ENCODE results near the gene TXNDC11. TPM values are rescaled to one million over a fixed set of nuclear protein-coding genes. Genes with fewer than 3 reads are reported as not detected.

TXNDC11 gene
- total RNA-seq, 1 donor from 2014 or later = 19.6 TPM

DNA sequence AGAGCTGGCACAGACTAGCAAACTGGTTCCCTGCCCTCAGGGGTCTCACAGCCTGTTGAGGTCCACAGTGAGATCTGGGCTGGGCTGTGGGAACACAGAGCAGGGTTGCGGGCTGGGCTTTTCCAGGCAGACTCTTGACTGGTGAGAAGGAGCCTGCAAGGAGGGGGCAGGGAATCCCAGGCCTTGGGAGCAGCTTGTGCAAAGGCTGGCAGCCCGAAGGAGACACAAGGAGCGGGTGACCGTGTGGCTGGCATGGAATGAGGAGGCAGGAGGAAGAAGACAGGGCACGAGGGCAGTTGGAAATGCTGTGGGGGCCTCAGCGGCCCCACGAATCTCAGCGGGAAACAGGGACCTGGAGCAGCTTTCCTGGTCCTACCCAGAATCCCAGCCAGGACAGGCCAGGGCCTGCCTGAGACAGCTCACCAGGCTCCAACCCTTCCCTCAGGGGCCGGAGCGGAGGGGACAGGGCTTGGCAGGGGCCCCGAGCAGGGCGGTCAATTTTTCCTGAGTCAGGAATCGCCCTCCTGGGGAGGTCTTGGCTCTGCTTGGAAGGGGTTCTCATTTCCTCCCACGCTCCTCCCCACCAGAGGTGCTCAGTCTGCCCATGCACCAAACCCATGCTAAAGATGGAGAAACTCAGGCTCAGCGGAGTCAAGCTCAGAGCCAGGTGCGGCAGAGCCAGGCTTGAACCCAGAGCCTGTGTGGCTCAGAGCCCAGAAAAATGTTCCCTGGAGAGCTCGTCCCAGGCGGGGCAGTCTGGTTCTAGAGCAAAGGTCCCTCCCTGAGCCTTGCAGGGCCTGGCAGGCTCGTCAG lies 83.6 kb downstream of the TXNDC11 start:
- no peak for DNase-seq (ENCODE audit: low spot score)
- H3K36me3 Mint-ChIP-seq (ENCODE audit: low read depth, unreplicated experiment) = no peaks in the 10 kb centered on the region

DNA sequence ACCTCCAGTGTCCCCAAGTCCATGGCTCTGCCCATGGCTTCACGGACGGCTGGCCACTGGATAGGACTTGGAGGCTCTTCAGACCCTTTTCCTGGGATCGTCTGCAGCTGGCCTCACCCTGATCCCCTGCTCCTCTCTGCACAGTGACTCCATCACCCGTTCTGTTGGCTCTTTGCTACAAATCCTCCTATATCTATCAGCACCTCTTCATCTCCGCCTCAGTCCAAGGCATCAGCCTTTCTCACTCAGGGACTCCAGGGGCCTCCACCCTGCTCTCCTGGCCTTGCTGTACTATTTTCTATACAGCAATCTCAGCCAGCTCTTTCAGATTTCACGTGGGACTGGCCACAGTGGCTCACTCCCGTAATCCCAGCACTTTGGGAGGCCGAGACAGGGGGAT lies 85.1 kb downstream of the TXNDC11 start:
- Mint-ChIP-seq H3K36me3 (ENCODE audit: low read depth, unreplicated experiment) (no peaks in the 10 kb centered on the region), H3K4me3 (ENCODE audit: unreplicated experiment) (no peak overlapping the region), H3K4me1 (ENCODE audit: unreplicated experiment) (peaks cover 13% of the 10 kb centered on the region), H3K27me3 (ENCODE audit: unreplicated experiment) (peaks cover 3% of the 10 kb centered on the region), H3K27ac (ENCODE audit: unreplicated experiment) (no peak overlapping the region), H3K9me3 (ENCODE audit: unreplicated experiment) (no peaks in the 10 kb centered on the region)
- TF ChIP-seq, protein P1, sequence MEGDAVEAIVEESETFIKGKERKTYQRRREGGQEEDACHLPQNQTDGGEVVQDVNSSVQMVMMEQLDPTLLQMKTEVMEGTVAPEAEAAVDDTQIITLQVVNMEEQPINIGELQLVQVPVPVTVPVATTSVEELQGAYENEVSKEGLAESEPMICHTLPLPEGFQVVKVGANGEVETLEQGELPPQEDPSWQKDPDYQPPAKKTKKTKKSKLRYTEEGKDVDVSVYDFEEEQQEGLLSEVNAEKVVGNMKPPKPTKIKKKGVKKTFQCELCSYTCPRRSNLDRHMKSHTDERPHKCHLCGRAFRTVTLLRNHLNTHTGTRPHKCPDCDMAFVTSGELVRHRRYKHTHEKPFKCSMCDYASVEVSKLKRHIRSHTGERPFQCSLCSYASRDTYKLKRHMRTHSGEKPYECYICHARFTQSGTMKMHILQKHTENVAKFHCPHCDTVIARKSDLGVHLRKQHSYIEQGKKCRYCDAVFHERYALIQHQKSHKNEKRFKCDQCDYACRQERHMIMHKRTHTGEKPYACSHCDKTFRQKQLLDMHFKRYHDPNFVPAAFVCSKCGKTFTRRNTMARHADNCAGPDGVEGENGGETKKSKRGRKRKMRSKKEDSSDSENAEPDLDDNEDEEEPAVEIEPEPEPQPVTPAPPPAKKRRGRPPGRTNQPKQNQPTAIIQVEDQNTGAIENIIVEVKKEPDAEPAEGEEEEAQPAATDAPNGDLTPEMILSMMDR (IDR thresholded peaks at IDR 0.05; ENCODE audit: unreplicated experiment) = no peak
- DNase-seq (ENCODE audit: low spot score) = no peak

More for the DNA sequence above, 83.6 kb downstream of the TXNDC11 start:
- peaks cover 16% of the 10 kb centered on the region for H3K4me1 Mint-ChIP-seq (ENCODE audit: unreplicated experiment)
- H3K27me3 Mint-ChIP-seq (ENCODE audit: unreplicated experiment) = peaks cover 3% of the 10 kb centered on the region
- TF ChIP-seq, protein P1 (IDR thresholded peaks at IDR 0.05; ENCODE audit: unreplicated experiment) = no peak
- no peak overlapping the region for H3K4me3 Mint-ChIP-seq (ENCODE audit: unreplicated experiment)
- no peak overlapping the region for H3K27ac Mint-ChIP-seq (ENCODE audit: unreplicated experiment)
- H3K9me3 Mint-ChIP-seq (ENCODE audit: unreplicated experiment) = no peaks in the 10 kb centered on the region

DNA sequence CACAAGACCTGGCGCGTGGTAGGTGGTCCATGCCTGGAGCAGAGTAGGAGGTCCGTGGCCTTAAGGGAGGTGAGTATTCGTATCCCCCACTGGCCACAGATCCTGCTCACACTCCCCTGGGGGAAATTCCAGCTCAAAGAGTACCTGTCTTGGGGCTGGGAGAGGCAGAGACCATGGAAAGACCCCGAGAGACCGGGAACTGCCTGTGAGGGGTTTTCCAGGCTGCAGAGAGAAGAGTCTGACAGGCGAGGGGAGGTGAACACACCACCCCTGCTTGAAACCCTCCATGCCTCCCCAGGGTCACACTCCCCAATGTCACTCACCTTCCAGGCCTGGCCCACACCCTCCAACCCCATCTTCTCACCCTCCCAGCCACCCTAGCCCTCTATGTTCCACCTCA lies 87.0 kb downstream of the TXNDC11 start:
- TF ChIP-seq, protein P1 (IDR thresholded peaks at IDR 0.05; ENCODE audit: unreplicated experiment) = no peak

DNA sequence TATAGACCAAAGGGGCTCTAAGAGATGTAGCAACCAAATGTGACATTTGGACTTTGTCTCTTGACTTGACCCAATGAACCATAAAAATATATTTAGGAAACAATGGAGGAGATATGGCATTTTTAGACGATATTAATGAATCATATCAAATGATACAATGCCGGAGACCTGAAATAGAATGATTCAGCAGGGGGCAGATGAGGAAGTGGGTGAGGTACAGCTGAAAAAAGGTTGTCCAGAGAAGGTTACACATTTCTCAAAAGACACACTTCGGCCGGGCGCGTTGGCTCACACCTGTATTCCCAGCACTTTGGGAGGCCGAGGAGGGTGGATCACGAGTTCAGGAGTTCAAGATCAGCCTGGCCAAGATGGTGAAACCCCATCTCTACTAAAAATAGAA lies 90.9 kb downstream of the TXNDC11 start:
- no peak for DNase-seq (ENCODE audit: low spot score)
- Mint-ChIP-seq H3K36me3 (ENCODE audit: low read depth, unreplicated experiment) (no peaks in the 10 kb centered on the region), H3K9me3 (ENCODE audit: unreplicated experiment) (no peaks in the 10 kb centered on the region), H3K4me3 (ENCODE audit: unreplicated experiment) (no peak overlapping the region), H3K4me1 (ENCODE audit: unreplicated experiment) (no peaks in the 10 kb centered on the region), H3K27me3 (ENCODE audit: unreplicated experiment) (peaks cover 4% of the 10 kb centered on the region), H3K27ac (ENCODE audit: unreplicated experiment) (no peak overlapping the region)
- TF ChIP-seq, protein P1 (IDR thresholded peaks at IDR 0.05; ENCODE audit: unreplicated experiment) = no peak

More for the DNA sequence above, 87.0 kb downstream of the TXNDC11 start:
- Mint-ChIP-seq H3K9me3 (ENCODE audit: unreplicated experiment) (no peaks in the 10 kb centered on the region), H3K27ac (ENCODE audit: unreplicated experiment) (no peak overlapping the region), H3K36me3 (ENCODE audit: low read depth, unreplicated experiment) (no peaks in the 10 kb centered on the region), H3K27me3 (ENCODE audit: unreplicated experiment) (peaks cover 3% of the 10 kb centered on the region), H3K4me1 (ENCODE audit: unreplicated experiment) (peaks cover 13% of the 10 kb centered on the region), H3K4me3 (ENCODE audit: unreplicated experiment) (no peak overlapping the region)
- DNase-seq (ENCODE audit: low spot score) = no peak
